Anterior cingulate cortex (tissue), 58 donors: ENCODE results near the gene ABHD13.
A peak's percentile ranks its signal among the peaks of the same experiment; 100 is the strongest.
"Not testable (repeated sequence)": the region's sequence is repeated elsewhere in the genome, so short reads cannot be mapped to it uniquely, and the experiment has no call there.

Experiments used
- DNase-seq, 58 donors: peaks; one replicate each; lab custom pipeline; 2025; lab: John Stamatoyannopoulos, UW

Gene ABHD13

DNA sequence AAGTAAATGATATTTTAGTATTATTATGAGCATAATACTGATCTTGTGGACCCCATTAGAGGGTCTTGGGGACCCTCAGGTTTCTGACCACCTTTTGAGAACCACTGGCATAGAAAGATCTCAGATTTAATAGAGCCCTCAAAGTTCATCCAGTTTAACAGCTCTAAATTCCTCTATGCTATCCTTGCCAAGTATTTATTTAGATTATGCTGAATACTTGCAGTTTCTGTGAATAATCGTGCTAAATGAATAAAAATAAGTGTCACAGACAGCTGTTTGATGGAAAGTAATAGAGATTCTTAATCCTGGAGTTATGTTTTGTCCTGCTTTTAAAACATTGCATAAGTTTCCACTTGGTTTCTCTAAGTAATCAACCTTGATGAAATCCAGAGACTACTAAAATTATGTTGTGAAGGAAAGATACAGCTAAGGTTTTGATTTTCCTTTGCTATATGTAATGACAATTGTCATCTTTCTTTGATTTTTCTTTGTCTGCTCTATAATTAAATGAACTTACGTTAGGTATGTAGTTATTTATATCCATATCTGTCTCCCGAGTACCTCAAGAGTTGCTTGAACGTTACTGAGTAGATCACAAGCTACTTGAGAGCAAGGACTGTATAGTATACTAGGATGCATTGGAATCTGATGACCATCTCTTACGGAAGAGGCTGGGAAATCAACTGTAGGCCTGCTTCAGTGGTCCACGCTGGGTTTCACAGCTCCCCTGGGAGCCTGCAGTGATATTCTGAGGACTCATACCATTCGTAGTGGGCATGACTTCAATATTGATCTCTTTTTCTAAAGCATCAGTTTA lies 5.7 kb downstream of the ABHD13 start:
- DNase-seq, result no peak

DNA sequence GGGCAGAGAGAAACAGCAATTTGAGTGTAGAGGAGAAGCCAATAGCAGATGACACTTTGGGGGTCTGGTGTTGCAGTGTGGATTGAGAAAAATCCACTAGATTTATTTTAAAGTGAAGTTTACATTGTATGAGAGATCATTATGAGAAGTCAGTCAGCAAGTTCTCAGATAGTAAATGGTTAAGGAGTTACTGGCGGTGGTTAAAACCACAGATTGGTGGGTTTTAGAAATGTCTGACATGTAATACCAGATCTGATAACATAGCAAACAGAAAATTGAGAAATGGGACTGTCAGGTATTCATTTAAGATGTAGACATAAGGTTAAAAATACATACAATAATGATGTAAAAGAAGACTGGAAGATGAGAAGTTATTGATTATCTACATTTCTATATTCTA lies 7.2 kb downstream of the ABHD13 start:
- DNase-seq, result no peak

DNA sequence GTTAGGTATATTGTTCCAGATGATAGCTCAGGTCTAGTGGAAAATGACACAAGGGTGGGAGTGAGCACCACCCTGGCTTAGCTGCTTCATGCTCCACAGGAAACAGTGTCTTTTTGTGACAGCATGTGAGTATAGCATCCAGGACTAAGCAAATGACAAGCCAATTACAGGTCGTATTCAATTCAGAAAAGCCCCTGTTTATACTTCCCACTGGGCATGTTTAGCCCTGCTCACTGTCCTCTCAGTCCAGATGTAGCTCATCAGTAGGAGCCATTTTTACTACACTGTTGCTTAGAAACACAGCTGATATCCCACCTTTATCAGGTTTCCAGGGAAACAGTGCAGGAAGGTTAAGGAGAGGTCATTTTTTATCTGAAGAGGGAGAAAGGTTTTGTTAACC lies 8.0 kb downstream of the ABHD13 start:
- DNase-seq, result no peak

DNA sequence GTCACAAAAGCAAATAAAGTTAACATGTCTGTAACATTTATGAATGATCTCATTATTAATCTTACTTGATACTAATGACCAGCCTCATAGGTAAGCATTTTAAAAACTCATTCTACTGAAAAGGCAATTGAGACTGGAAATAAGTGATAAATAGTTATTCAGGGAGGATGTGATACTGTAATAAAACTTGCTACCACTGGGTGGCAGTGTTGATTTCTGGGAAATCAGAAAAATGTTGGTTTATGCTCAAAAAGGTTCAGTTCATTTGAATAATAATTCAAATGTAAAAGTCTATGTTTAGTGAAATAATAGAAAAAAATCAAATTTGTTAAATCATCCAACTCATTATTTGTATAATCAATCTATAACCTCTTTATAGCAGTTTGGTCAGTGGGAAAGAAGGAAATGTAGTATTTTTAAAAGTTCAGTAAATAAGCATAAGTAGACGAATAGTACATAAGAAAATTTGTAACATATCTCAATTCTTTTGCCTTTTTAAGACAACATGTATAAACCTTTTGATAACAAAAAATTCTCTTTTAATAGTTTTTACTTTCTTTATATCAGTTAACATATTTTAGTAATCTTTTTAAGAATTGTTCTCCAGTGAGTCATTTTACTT lies 9.6 kb downstream of the ABHD13 start:
- DNase-seq, result peak in 2 of 58 donors; percentile 6 to 53

DNA sequence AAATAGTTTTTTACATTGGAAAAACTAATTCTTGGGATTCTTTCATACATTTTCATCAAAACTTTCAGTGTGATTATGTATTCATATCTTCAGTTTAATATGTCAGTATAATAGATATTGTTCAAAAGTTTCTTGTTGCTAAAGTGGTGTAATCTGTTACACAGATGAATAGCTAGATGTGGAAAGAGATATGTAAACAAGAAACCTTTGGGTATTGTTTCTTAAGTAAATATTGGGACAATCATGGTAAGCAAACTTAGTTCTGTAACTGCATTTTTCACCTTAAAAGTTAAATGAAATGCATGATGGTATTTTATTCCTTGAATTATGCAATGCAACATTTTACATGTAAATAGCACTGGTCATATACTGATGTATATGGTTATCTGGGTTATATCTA lies 12.2 kb downstream of the ABHD13 start:
- DNase-seq, result no peak

DNA sequence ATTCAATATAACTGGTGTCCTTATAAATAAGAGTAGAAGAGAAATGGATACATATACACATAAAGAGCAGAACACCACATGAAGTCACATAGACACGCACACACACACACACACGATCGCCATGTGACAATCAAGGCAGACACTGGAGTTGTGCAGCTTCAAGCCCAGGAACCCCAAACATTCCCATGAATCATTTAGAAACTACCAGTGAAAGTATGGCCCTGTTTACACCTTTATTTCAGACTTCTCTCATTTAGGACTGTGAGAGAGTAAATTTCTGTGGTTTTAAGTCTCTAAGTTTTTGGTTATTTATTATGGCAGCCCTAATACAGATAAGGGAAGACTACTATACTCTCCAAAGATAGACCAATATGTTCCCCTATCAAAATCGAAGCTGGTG lies 31.0 kb downstream of the ABHD13 start:
- DNase-seq, result no peak

DNA sequence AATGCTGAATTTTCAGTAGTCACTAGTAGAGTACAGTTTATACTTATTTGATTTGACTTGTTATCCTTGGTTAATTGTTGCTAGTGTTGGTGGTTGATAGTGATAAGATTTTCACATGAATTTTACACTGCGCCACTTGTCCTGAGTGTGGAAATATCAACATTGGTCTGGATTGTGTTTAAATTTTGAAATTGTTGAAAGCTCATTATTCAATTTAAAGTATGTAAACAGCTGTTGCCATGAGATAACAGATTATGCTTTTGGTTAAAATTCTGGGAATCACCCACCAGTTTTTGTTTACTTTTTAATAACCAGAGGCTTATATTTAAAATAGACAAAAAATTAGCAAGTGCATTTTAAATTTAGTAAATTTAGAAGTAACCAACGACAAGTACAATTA lies 39.1 kb downstream of the ABHD13 start:
- no peak for DNase-seq

DNA sequence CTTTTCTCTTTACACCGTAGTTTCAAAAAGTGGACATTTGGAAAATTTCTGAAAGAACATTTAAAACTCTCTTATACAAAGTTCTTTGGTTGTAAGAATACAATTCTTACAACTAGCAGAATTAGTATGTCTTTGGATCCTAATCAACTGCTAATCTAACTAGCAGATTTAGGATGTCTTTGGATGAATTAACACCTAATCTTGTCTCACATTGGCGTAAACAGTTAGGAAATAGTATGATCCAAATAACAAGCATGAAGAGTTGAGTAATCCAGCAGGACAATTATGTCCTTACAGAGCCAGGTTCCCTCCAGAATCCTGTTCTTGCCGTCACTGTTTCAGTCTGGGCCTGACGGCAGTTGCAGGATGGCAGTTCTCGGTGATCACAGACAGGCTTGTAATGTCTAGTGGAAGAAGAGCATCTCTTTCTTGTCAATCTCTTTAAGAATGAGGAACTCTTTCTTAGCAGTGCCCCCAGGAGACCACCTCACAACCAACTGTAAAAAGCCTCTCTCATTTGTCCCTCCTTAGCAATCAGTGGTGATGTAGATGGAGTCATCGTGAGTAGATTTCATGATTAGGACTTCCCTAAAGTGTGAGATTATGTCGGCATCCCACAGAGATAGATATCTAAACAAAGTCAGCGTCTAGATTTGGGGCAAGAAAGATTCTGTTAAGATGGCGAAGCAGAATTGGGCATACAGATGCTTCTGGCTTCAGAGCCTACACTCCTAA lies 45.6 kb downstream of the ABHD13 start:
- DNase-seq, result no peak

DNA sequence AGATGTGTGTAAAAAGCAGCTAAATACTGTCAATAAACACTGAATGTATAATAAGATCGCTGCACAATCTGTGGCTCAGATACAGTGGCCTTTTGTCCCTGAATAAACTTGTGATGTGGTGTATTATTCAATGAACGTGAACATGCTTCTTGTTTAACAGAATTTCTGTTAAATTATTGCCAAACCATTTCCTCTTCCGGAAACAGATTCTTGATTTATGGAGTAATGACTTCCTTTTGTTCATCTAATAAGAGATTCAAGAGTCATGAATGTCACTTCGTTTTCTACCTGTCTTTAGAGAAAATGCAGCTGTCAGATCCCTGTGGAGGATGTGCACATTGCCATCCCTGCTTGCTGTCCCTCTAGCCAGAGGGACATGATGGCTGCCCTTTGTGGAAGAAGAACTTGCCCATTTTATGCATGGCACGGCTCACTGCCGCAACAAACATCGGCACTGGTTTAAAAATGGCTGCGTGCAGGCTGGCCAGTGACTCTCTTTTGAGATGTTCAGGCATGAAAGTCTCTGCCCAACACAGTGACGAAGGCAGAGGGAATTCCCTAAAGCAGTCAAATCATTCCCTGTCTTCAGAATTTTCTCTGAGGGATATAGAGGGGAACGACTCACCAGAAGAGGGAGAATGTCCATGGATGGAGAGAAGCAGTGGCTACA lies 48.3 kb downstream of the ABHD13 start:
- DNase-seq, result no peak

DNA sequence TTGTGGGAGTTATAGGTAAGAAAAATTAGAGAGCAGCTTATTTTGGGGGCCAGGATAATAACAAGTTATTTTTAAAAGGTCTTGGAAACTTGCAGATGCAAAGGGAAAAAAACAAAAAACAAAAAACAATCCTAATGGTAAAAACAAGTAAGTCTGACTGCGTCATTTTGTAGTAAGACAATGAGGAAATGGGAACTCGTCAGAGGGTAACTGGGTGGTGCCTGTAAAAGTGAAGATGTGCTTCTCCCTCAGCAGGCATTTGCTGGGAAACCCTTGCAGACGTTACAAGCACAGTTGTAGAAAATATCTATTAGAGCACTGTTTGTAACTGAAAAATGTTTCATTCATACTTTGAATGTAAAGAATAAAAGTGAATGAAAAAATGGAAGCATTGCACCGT lies 49.2 kb downstream of the ABHD13 start:
- DNase-seq, result no peak

DNA sequence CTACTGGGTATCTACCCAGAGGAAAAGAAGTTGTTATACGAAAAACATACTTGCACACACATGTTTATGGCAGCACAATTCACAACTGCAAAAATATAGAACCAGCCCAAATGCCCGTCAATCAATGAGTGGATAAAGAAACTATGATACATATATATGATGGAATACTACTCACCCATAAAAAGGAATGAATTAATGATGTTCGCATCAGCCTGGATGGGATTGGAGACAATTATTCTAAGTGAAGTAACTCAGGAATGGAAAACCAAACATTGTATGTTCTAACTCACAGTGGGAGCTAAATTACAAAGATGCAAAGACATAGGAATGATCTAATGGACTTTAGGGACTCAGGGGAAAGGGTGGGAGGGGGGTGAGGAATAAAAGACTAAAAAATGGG lies 49.7 kb downstream of the ABHD13 start:
- DNase-seq, result not testable (repeated sequence)

DNA sequence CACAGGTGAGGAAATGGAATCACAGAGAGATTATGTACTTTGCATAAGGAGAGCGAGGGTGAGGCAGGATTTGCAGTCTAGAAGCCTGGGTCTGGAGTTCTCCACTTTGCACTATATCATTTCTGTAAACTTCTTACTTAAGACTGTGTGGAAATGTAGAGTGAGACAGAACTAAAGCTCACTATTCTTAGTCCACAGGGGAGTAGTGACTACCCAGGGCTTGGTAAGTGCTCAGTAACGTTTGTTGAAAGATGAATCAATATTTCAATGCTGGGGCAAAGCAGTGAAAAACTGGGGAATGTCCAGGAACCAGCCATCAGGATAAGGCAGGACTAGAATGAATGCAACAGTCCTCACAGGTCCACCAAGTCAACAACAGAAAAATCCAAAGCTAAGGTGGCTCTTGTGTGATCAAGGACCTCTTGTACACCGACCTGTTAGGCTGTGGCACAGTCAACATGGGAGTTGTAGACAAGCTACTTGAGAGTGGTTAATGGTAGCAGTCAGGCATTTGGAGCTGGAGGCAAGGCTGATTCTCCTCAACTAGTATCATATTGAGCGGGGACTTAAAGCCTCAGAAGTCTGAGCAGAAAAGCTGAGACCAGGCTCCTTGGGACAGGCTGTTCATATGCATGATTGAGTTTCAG lies 50.4 kb downstream of the ABHD13 start:
- DNase-seq, result no peak

DNA sequence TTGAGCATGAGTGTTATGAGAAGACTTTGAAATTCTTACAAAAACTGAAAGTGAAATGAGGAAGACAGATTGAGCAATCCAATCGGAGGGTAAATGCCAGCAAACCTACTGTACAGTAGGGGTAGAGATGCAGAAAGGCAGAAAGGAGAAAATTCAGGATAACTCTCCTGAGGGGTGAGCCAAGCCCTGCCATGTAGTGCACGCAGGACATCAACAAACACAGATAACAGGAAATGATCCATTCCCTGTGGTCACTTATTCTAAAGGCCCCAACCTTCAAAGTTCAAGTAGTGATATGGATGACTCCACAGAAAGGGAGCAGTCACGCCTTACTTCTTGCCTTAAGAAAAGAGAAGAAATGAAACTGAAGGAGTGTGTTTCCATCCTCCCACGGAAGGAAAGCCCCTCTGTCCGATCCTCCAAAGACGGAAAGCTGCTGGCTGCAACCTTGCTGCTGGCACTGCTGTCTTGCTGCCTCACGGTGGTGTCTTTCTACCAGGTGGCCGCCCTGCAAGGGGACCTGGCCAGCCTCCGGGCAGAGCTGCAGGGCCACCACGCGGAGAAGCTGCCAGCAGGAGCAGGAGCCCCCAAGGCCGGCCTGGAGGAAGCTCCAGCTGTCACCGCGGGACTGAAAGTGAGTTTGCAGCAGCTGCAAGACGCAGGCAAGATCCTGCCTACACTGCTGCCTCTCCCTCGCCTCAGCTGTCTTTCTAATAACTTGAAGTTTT lies 51.6 kb downstream of the ABHD13 start, which contains the start of gene TNFSF13B:
Gene TNFSF13B (plus strand): TSS at position 118 of the 728 bp plus-strand sequence. CDS start 178 bp downstream, at position 296.
- peak in 16 of 58 donors; percentile 1 to 62 (median 8) for DNase-seq

DNA sequence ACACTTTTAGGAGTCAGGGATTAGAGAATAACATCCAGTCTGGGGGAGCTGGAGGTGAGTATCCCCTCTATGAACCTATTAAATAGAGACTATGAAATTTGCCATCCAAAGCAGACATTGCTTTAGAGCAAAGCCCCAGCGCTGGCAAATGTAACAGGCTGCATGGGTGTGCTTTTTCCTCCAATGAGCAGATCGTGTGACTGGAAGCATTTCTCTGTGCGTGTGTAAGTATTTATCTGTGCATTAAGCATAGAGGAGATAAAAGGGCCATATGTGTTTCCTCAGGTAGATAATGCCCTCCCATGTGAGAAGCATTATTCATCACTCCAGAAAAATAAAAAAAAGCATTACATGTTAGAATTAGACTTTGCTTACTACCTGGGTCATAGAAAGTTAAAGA lies 52.2 kb downstream of the ABHD13 start:
- DNase-seq, result no peak

DNA sequence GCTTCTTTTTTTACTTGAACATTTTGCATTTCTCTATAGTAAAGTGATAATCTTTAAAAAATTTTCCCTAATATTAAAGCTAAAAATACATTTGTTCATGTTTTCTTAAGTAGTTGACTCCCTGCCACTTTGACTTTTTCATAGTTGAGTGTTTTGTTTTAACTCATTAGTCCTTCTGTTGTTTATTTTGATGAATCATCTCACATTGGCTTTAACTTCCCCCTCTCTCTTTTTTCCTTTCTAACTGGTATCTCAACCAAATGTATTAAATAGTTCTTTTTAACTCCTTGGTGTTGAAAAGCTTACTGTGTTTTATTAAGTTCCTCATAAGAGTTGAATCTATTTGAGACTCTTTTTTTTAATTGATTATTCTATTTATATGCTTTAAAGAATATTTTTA lies 54.1 kb downstream of the ABHD13 start:
- DNase-seq, result no peak

DNA sequence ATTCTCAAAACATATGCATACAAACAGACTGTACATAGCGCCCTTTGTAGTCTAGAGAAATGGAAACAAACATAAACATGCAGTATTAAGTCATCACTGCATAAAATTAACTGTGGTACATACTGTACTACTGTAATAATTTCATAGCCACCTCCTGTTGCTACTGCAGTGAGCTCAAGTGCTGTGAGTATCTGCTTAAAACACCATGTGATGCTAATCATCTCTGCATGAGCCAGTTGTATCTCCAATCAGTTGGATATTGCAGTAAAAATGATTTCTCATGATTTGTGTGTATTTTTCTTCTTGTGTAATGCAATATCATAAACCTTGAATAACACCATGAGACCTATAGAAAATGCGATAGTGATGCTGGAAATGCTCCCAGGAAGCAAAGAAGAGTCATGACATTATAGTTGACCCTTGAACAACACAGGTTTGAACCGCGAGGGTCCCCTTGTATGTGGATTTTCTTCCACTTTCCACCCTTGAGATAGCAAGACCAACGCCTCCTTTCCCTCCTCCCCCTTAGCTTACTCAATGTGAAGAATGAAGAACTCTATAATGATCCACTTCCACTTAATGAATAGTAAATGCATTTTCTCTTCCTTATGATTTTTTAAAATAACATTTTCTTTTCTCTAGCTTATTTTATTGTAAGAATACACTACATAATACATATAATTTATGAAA lies 55.4 kb downstream of the ABHD13 start:
- no peak for DNase-seq

DNA sequence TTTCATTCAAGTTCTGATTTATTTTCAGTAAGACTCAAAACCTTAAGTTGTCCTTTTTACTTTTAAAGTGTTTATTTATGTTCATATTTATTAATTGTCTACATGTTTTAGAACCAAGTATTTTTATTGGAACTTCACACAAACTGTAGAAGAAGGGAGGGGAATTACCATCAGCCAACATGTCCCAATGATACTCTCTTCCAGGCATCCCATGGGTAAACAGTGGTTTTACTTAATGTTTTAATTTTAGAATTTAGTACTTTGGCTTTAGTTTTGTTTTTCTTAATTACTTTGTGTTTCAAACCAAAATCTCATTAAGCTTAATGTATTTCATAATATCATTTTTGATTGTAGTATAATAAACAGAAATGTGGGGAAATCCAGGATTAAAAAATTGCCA lies 56.5 kb downstream of the ABHD13 start:
- DNase-seq, result no peak

DNA sequence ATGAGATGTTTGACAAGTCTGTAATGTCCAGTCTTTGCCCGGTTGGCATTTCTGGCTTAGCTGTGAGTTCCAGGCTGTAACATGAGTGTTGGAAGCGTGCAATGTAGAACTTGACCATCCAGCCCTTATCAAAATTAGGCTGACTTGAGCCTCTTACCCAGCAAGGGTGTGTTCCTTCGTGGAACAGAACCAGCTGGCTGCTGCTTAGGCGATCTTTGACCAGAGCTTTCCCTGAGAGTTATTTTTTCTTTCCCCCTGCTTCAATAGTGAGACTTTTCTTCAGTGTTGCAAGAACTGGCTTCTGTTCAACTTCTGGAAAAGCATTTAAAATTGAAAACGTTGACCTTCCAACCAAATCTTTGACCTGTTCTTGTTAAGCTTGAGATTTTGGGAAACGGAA lies 57.9 kb downstream of the ABHD13 start:
- no peak for DNase-seq

DNA sequence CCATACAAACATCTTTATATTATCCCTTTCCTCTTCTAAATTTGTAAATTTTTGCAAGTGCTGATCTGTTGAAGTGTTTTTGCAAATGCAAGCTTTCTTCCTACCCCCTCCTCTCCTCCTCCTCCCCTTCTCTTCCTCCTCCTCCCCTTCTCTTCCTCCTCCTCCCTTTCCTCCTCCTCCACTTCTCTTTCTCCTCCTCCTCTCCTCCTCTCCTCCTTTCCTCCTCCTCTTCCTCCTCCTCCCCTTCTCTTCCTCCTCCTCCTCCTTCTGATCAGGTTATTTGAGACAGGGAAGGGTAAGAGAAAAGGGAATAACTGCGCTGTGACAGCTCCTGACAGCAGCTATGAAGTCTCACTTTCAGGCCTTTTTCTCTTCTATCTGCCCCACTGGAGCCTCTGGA lies 60.3 kb downstream of the ABHD13 start:
- DNase-seq, result no peak
